ENCODE results near the gene MOCS1. TPM values are rescaled to one million over a fixed set of nuclear protein-coding genes. Genes with fewer than 3 reads are reported as not detected.

The MOCS1 gene
- total and polyA plus RNA-seq, 11 donors, result 16.4 to 40.3 (median 25.4) TPM

- TF ChIP-seq POLR2A (IDR thresholded peaks at IDR 0.05), result no peak
- no peak for TF ChIP-seq CTCF (IDR thresholded peaks at IDR 0.05)
- DNase-seq, result no peak
- H3K9me3 ChIP-seq, result no peaks in the 10 kb centered on the region
- peaks cover 0 to 35% (median 14%) of the 10 kb centered on the region in 9 donors for H3K36me3 ChIP-seq
- H3K27ac ChIP-seq, result no peak overlapping the region
- no peak overlapping the region for H3K4me3 ChIP-seq
- intact Hi-C loops (cut with DNase I), result loop anchor here (2.0 to 10.0 kb wide), 5 partner anchors 101 to 788 kb away; partner anchors contain the start of gene DAAM2 (in 1 of the 10)
- peaks cover 0 to 20% (median 5%) of the 10 kb centered on the region in 12 donors for H3K4me1 ChIP-seq
- no peaks in the 10 kb centered on the region for H3K27me3 ChIP-seq
- 83 to 90% (median 88%) methylated on average over 8 of the region's 8 CpGs for WGBS, 4 donors
- ATAC-seq, result no peak
Measured at GRCh38 chr6:39893286-39893685, 41.0 kb downstream of the MOCS1 start.

- Histone ChIP-seq H3K4me1 (peaks cover 0 to 26% (median 12%) of the 10 kb centered on the region in 12 donors), H3K4me3 (no peak overlapping the region), H3K36me3 (peaks cover 0 to 30% (median 8%) of the 10 kb centered on the region in 9 donors), H3K27ac (no peak overlapping the region), H3K9me3 (no peaks in the 10 kb centered on the region), H3K27me3 (no peaks in the 10 kb centered on the region)
- WGBS, 4 donors, result 52 to 67% (median 58%) methylated on average over 2 of the region's 2 CpGs
- TF ChIP-seq CTCF (IDR thresholded peaks at IDR 0.05) (peak; percentile 53 to 75 (median 69)), POLR2A (IDR thresholded peaks at IDR 0.05) (no peak)
- peak; percentile 45 to 77 (median 70) for ATAC-seq
- intact Hi-C loops (cut with DNase I), result loop anchor here (1.0 to 10.0 kb wide), 7 partner anchors 26 to 788 kb away; partner anchors contain the start of gene DAAM2 (in 1 of the 10)
- peak in 4 of 5 donors; percentile 48 to 64 (median 61) for DNase-seq
Measured at GRCh38 chr6:39892490-39893129, 41.7 kb downstream of the MOCS1 start.

GRCh38 chr6:39891976-39892375 lies 42.3 kb downstream of the MOCS1 start:
- intact Hi-C loops (cut with DNase I), result loop anchor here (1.0 to 10.0 kb wide), 7 partner anchors 26 to 787 kb away; partner anchors contain the start of gene DAAM2 (in 1 of the 10)
- no peaks in the 10 kb centered on the region for H3K9me3 ChIP-seq
- H3K4me1 ChIP-seq, result peaks cover 0 to 33% (median 18%) of the 10 kb centered on the region in 12 donors
- no peak for ATAC-seq
- no peak for DNase-seq
- WGBS, 4 donors, result 44 to 89% (median 60%) methylated on average over 4 of the region's 4 CpGs
- peaks cover 0 to 26% (median 8%) of the 10 kb centered on the region in 9 donors for H3K36me3 ChIP-seq
- TF ChIP-seq POLR2A (IDR thresholded peaks at IDR 0.05) (no peak), CTCF (IDR thresholded peaks at IDR 0.05) (no peak)
- H3K27ac ChIP-seq, result peak overlapping the region in 1 of 12 donors; percentile 6
- no peak overlapping the region for H3K4me3 ChIP-seq
- H3K27me3 ChIP-seq, result no peaks in the 10 kb centered on the region

DNA sequence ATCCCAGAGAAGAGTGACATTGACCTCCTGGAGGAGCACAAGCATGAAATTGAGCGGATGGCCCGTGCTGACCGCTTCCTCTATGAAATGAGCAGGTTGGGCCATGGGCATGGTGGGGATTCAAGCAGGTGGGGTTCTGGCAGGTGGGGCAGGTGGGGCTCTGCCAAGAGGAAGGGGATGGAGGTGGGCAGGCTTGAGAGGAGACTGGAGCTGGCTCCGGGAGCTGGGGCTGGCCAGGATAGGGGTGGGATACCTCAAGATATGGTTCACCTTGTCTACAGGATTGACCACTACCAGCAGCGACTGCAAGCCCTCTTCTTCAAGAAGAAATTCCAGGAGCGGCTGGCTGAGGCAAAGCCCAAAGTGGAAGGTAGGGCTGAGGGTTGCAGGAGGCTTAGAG lies 42.9 kb downstream of the MOCS1 start:
- H3K9me3 ChIP-seq, result no peaks in the 10 kb centered on the region
- H3K4me3 ChIP-seq, result no peak overlapping the region
- H3K4me1 ChIP-seq, result peaks cover 0 to 37% (median 24%) of the 10 kb centered on the region in 12 donors
- intact Hi-C loops (cut with DNase I), result loop anchor here in 7 of 10 donors (5.0 to 10.0 kb wide), 4 partner anchors 99 to 787 kb away; partner anchors contain the start of gene DAAM2 (in 1 of the 7)
- H3K27me3 ChIP-seq, result no peaks in the 10 kb centered on the region
- DNase-seq (no peak), ATAC-seq (no peak)
- WGBS, 4 donors, result 91 to 95% (median 93%) methylated on average over 6 of the region's 6 CpGs
- no peak overlapping the region for H3K27ac ChIP-seq
- H3K36me3 ChIP-seq, result peaks cover 0 to 20% (median 3%) of the 10 kb centered on the region in 9 donors
- TF ChIP-seq POLR2A (IDR thresholded peaks at IDR 0.05) (no peak), CTCF (IDR thresholded peaks at IDR 0.05) (no peak)
